GM12892 (cell line): ENCODE measurements around the gene UBE2B.

Source experiments
- POLR2A ChIP-seq: IDR thresholded peaks from 2 replicates; pipeline ENCODE4 v1.6.1; 2011; ENCODE audit warnings: low read depth, low read length, control low read depth
- POLR2AphosphoS5 ChIP-seq: IDR thresholded peaks from 2 replicates; pipeline ENCODE4 v1.6.1; 2011; ENCODE audit warnings: low read depth, low read length, control low read depth
- TAF1 ChIP-seq: IDR thresholded peaks from 2 replicates; pipeline ENCODE4 v1.6.1; 2011; ENCODE audit warnings: low read depth, mild to moderate bottlenecking, control low read depth, low read length, borderline replicate concordance

- TF ChIP-seq POLR2A (no peak), POLR2AphosphoS5 (no peak), TAF1 (no peak)
Observed at GRCh38 chr5:134432174-134432573, 60.8 kb downstream of the UBE2B start.
